Measurements from ENCODE around the gene EXOC1L.
"Not testable (repeated sequence)": the region's sequence is repeated elsewhere in the genome, so short reads cannot be mapped to it uniquely, and the experiment has no call there.

The EXOC1L gene

GRCh38 chr4:55838356-55838755 is 18.8 kb downstream of the EXOC1L start:
- Histone ChIP-seq H3K9me3 (ENCODE audit: insufficient read depth, low read length) (no peaks in the 10 kb centered on the region), H3K79me2 (ENCODE audit: low read length) (no peaks in the 10 kb centered on the region), H3K27me3 (ENCODE audit: low read depth, low read length) (no peaks in the 10 kb centered on the region), H3K36me3 (replicated peaks; ENCODE audit: low read depth, low read length) (no peaks in the 10 kb centered on the region), H2AFZ (ENCODE audit: low read depth, low read length) (no peak overlapping the region), H3K4me2 (ENCODE audit: low read length) (no peak overlapping the region), H4K20me1 (ENCODE audit: insufficient read depth, low read length) (no peaks in the 10 kb centered on the region), H3K9ac (ENCODE audit: low read length) (no peak overlapping the region), H3K4me1 (ENCODE audit: low read length) (no peaks in the 10 kb centered on the region), H3K4me3 (ENCODE audit: low read length) (no peak overlapping the region), H3K27ac (ENCODE audit: low read length) (no peak overlapping the region)
- no peak for TF ChIP-seq EZH2phosphoT487 (IDR thresholded peaks at IDR 0.05; ENCODE audit: low read depth)
- TF ChIP-seq CTCF (IDR thresholded peaks at IDR 0.05; ENCODE audit: low read depth, low read length): no peak

- H3K9me3 ChIP-seq (ENCODE audit: insufficient read depth, low read length): no peaks in the 10 kb centered on the region
- no peaks in the 10 kb centered on the region for H3K4me1 ChIP-seq (ENCODE audit: low read length)
- no peak overlapping the region for H2AFZ ChIP-seq (ENCODE audit: low read depth, low read length)
- H3K27ac ChIP-seq (ENCODE audit: low read length): no peak overlapping the region
- no peaks in the 10 kb centered on the region for H4K20me1 ChIP-seq (ENCODE audit: insufficient read depth, low read length)
- H3K4me3 ChIP-seq (ENCODE audit: low read length): no peak overlapping the region
- no peak overlapping the region for H3K4me2 ChIP-seq (ENCODE audit: low read length)
- no peaks in the 10 kb centered on the region for H3K36me3 ChIP-seq (replicated peaks; ENCODE audit: low read depth, low read length)
- H3K79me2 ChIP-seq (ENCODE audit: low read length): no peaks in the 10 kb centered on the region
- H3K27me3 ChIP-seq (ENCODE audit: low read depth, low read length): no peaks in the 10 kb centered on the region
- H3K9ac ChIP-seq (ENCODE audit: low read length): no peak overlapping the region
- TF ChIP-seq CTCF (IDR thresholded peaks at IDR 0.05; ENCODE audit: low read depth, low read length) (no peak), EZH2phosphoT487 (IDR thresholded peaks at IDR 0.05; ENCODE audit: low read depth) (no peak)
Measured at GRCh38 chr4:55838952-55839351, 19.4 kb downstream of the EXOC1L start.

- Histone ChIP-seq H4K20me1 (ENCODE audit: insufficient read depth, low read length) (no peaks in the 10 kb centered on the region), H3K27ac (ENCODE audit: low read length) (no peak overlapping the region), H3K79me2 (ENCODE audit: low read length) (no peaks in the 10 kb centered on the region), H3K9me3 (ENCODE audit: insufficient read depth, low read length) (no peaks in the 10 kb centered on the region), H2AFZ (ENCODE audit: low read depth, low read length) (no peak overlapping the region), H3K27me3 (ENCODE audit: low read depth, low read length) (no peaks in the 10 kb centered on the region), H3K9ac (ENCODE audit: low read length) (no peak overlapping the region), H3K4me1 (ENCODE audit: low read length) (no peaks in the 10 kb centered on the region), H3K36me3 (replicated peaks; ENCODE audit: low read depth, low read length) (no peaks in the 10 kb centered on the region), H3K4me3 (ENCODE audit: low read length) (no peak overlapping the region), H3K4me2 (ENCODE audit: low read length) (no peak overlapping the region)
- TF ChIP-seq EZH2phosphoT487 (IDR thresholded peaks at IDR 0.05; ENCODE audit: low read depth) (no peak), CTCF (IDR thresholded peaks at IDR 0.05; ENCODE audit: low read depth, low read length) (no peak)
Measured at GRCh38 chr4:55840956-55841355, 21.4 kb downstream of the EXOC1L start.

GRCh38 chr4:55841373-55842239 is 22.0 kb downstream of the EXOC1L start:
- not testable (repeated sequence) for H3K9ac ChIP-seq (ENCODE audit: low read length); H3K27ac ChIP-seq (ENCODE audit: low read length); H3K36me3 ChIP-seq (replicated peaks; ENCODE audit: low read depth, low read length); H3K4me3 ChIP-seq (ENCODE audit: low read length); H3K4me2 ChIP-seq (ENCODE audit: low read length); H3K27me3 ChIP-seq (ENCODE audit: low read depth, low read length); H3K79me2 ChIP-seq (ENCODE audit: low read length); H2AFZ ChIP-seq (ENCODE audit: low read depth, low read length); H4K20me1 ChIP-seq (ENCODE audit: insufficient read depth, low read length); H3K4me1 ChIP-seq (ENCODE audit: low read length); H3K9me3 ChIP-seq (ENCODE audit: insufficient read depth, low read length)

- not testable (repeated sequence) for H3K27ac ChIP-seq (ENCODE audit: low read length); H3K27me3 ChIP-seq (ENCODE audit: low read depth, low read length); H3K9me3 ChIP-seq (ENCODE audit: insufficient read depth, low read length); H3K4me3 ChIP-seq (ENCODE audit: low read length); H2AFZ ChIP-seq (ENCODE audit: low read depth, low read length); H3K36me3 ChIP-seq (replicated peaks; ENCODE audit: low read depth, low read length); H3K4me2 ChIP-seq (ENCODE audit: low read length); H4K20me1 ChIP-seq (ENCODE audit: insufficient read depth, low read length); H3K79me2 ChIP-seq (ENCODE audit: low read length); H3K9ac ChIP-seq (ENCODE audit: low read length); H3K4me1 ChIP-seq (ENCODE audit: low read length)
Measured at GRCh38 chr4:55842312-55842711, 22.7 kb downstream of the EXOC1L start.

All from OCI-LY3 (cell line).